GM23248 (cell line): ENCODE data around the gene PARG. TPM values are rescaled to one million over a fixed set of nuclear protein-coding genes. Genes with fewer than 3 reads are reported as not detected.
"Not testable (repeated sequence)": the region's sequence is repeated elsewhere in the genome, so short reads cannot be mapped to it uniquely, and the experiment has no call there.

Experiments
- DNase-seq: peaks from one replicate; pipeline ENCODE4 v3.0.0-alpha.2; 2015
- H2AFZ ChIP-seq: fragments of 200-600 bp; sonication (generic); 2 replicates; pipeline ENCODE4 v1.6.1; 2016; ENCODE audit warnings: antibody characterized with exemption
- H3F3A ChIP-seq: fragments of 200-600 bp; sonication (generic); 2 replicates; pipeline ENCODE4 v1.6.1; 2016; ENCODE audit warnings: mild to moderate bottlenecking, antibody characterized with exemption, mixed run types; ENCODE audit not compliant: insufficient read depth
- H3K27ac ChIP-seq: fragments of 200-600 bp; sonication (generic); 2 replicates; pipeline ENCODE4 v1.5.1; 2016; ENCODE audit warnings: mild to moderate bottlenecking
- H3K27me3 ChIP-seq: fragments of 200-600 bp; sonication (generic); replicated peaks from 2 replicates; pipeline ENCODE4 v1.6.1; 2016; ENCODE audit warnings: mild to moderate bottlenecking; ENCODE audit not compliant: insufficient read depth
- H3K36me3 ChIP-seq: fragments of 200-600 bp; sonication (generic); 2 replicates; pipeline ENCODE4 v1.6.1; 2016; ENCODE audit warnings: low read depth, mild to moderate bottlenecking
- H3K4me1 ChIP-seq: fragments of 200-600 bp; sonication (generic); 2 replicates; pipeline ENCODE4 v1.6.1; 2016; ENCODE audit warnings: mild to moderate bottlenecking; ENCODE audit not compliant: insufficient read depth
- H3K4me2 ChIP-seq: fragments of 200-600 bp; sonication (generic); one replicate; pipeline ENCODE4 v1.6.1; 2016; ENCODE audit warnings: mild to moderate bottlenecking; ENCODE audit not compliant: unreplicated experiment
- H3K4me3 ChIP-seq: fragments of 200-600 bp; sonication (generic); 2 replicates; pipeline ENCODE4 v1.5.1; 2016; ENCODE audit warnings: mild to moderate bottlenecking
- H3K79me2 ChIP-seq: fragments of 200-600 bp; sonication (generic); 2 replicates; pipeline ENCODE4 v1.6.1; 2016; ENCODE audit warnings: mild to moderate bottlenecking; ENCODE audit not compliant: insufficient read depth
- H3K9ac ChIP-seq: fragments of 200-600 bp; sonication (generic); 2 replicates; pipeline ENCODE4 v1.6.1; 2016; ENCODE audit warnings: mild to moderate bottlenecking
- H3K9me2 ChIP-seq: fragments of 200-600 bp; sonication (generic); 2 replicates; pipeline ENCODE4 v1.6.1; 2016; ENCODE audit warnings: mixed run types, mild to moderate bottlenecking, moderate library complexity; ENCODE audit not compliant: insufficient read depth
- H3K9me3 ChIP-seq: fragments of 200-600 bp; sonication (generic); one replicate; pipeline ENCODE4 v1.6.1; 2017; ENCODE audit warnings: low read depth
- H4K20me1 ChIP-seq: fragments of 200-600 bp; sonication (generic); 2 replicates; pipeline ENCODE4 v1.6.0; 2016; ENCODE audit not compliant: insufficient read depth
- WGBS, 2 experiments: methylation state at CpG; one replicate each; pipeline ENCODE4 v1.1.6; 2015 to 2017; ENCODE audit warnings: low lambda C conversion rate in 2 of 2, low coverage in 1 of 2; ENCODE audit errors: missing lambda C conversion rate in 2 of 2; 5-methylcytosine and 5-hydroxymethylcytosine counted together
- in situ Hi-C: fragments of 300-500 bp; cut with MboI; formaldehyde crosslinking; loops from 2 replicates; pipeline ENCODE4 v1.15.0; 2020
- polyA plus RNA-seq: library from polyadenylated mRNA; unstranded; fragments of >200 nt; fragmentation: Nextera tagmentation; extraction: Ambion mirVana; gene quantifications from 2 replicates; pipeline ENCODE4 v1.2.1, GENCODE V29; 2016
- total RNA-seq: library from RNA; depleted of rRNA; stranded (reverse); fragments of >200 nt; shearing (Covaris generic); gene quantifications from 2 replicates; pipeline ENCODE4 v1.2.3, GENCODE V29; 2014; rRNA removed

PARG gene
- 23.0 and 26.0 TPM in 2 replicates for total RNA-seq
- 15.0 and 16.5 TPM in 2 replicates for polyA plus RNA-seq

- H3F3A ChIP-seq, in situ Hi-C loops, H3K9me3 ChIP-seq, H3K27me3 ChIP-seq, H3K9me2 ChIP-seq, H3K36me3 ChIP-seq, H4K20me1 ChIP-seq: not testable (repeated sequence)
- H3K4me2 ChIP-seq = peak within 1 kb of the TSS; percentile 97
- H2AFZ ChIP-seq = peak within 1 kb of the TSS; percentile 84
- peak within 1 kb of the TSS; percentile 98 for H3K9ac ChIP-seq
- WGBS, 2 experiments = 1 to 2% methylated on average over 80 to 81 of the region's 81 CpGs
- DNase-seq = peak; percentile 93
- peaks cover 13% of the 10 kb centered on the region for H3K4me1 ChIP-seq
- peak within 1 kb of the TSS; percentile 59 for H3K27ac ChIP-seq
- H3K79me2 ChIP-seq = peaks cover 93% of the 10 kb centered on the region
- peak within 1 kb of the TSS; percentile 100 for H3K4me3 ChIP-seq
Observed at GRCh38 chr10:49941447-49942338, at the start of gene PARG, which contains the start of gene TIMM23B. Gene PARG (minus strand): TSS chr10:49942027. CDS start chr10:49941725, 302 bp downstream. Gene TIMM23B (plus strand): TSS chr10:49942053. CDS start chr10:49942195, 142 bp downstream.

GRCh38 chr10:49988376-49988775 lies 46.5 kb upstream of the PARG start, which contains the start of gene AGAP6:
Gene AGAP6 (plus strand): TSS chr10:49988406. CDS start chr10:49988716, 310 bp downstream.
- H3F3A ChIP-seq, in situ Hi-C loops, H3K27ac ChIP-seq, DNase-seq, H2AFZ ChIP-seq, H3K4me2 ChIP-seq, H3K4me1 ChIP-seq, H4K20me1 ChIP-seq, H3K9me3 ChIP-seq, H3K27me3 ChIP-seq, H3K9me2 ChIP-seq, H3K79me2 ChIP-seq, H3K36me3 ChIP-seq, H3K9ac ChIP-seq, H3K4me3 ChIP-seq: not testable (repeated sequence)
- 91 to 92% methylated on average over 9 to 17 of the region's 18 CpGs for WGBS, 2 experiments

- H4K20me1 ChIP-seq, H3F3A ChIP-seq, H3K4me1 ChIP-seq, H3K9me3 ChIP-seq, H3K9ac ChIP-seq, H3K27ac ChIP-seq, H3K79me2 ChIP-seq, H3K36me3 ChIP-seq, H3K4me3 ChIP-seq, in situ Hi-C loops, H2AFZ ChIP-seq, H3K27me3 ChIP-seq, H3K4me2 ChIP-seq, DNase-seq, H3K9me2 ChIP-seq: not testable (repeated sequence)
- WGBS, 2 experiments = 92 to 93% methylated on average over 3 of the region's 3 CpGs
Observed at GRCh38 chr10:49987207-49987606, 45.4 kb upstream of the PARG start.

- H3K36me3 ChIP-seq, in situ Hi-C loops, H3K9me2 ChIP-seq, H3K9me3 ChIP-seq, H3K4me1 ChIP-seq, H3K27ac ChIP-seq, H3K79me2 ChIP-seq, H3K9ac ChIP-seq, DNase-seq, H4K20me1 ChIP-seq, H2AFZ ChIP-seq, H3K4me2 ChIP-seq, H3K27me3 ChIP-seq, H3K4me3 ChIP-seq, H3F3A ChIP-seq: not testable (repeated sequence)
- 97 to 98% methylated on average over 3 of the region's 3 CpGs for WGBS, 2 experiments
Observed at GRCh38 chr10:49977756-49978155, 35.9 kb upstream of the PARG start.

GRCh38 chr10:49972094-49972493 lies 30.3 kb upstream of the PARG start:
- H3K27ac ChIP-seq, H3F3A ChIP-seq, H3K4me3 ChIP-seq, H3K9me2 ChIP-seq, DNase-seq, H2AFZ ChIP-seq, H3K4me1 ChIP-seq, H4K20me1 ChIP-seq, H3K9ac ChIP-seq, H3K9me3 ChIP-seq, H3K4me2 ChIP-seq, H3K27me3 ChIP-seq, H3K79me2 ChIP-seq, H3K36me3 ChIP-seq, in situ Hi-C loops: not testable (repeated sequence)
- WGBS, 2 experiments = 84 to 86% methylated on average over 3 of the region's 3 CpGs

GRCh38 chr10:49971466-49971865 lies 29.6 kb upstream of the PARG start:
- H3K79me2 ChIP-seq, H3K27me3 ChIP-seq, DNase-seq, H3K4me2 ChIP-seq, H3K36me3 ChIP-seq, in situ Hi-C loops, H3K27ac ChIP-seq, H3K4me3 ChIP-seq, H3K9me3 ChIP-seq, H3F3A ChIP-seq, H3K9me2 ChIP-seq, H4K20me1 ChIP-seq, H2AFZ ChIP-seq, H3K4me1 ChIP-seq, H3K9ac ChIP-seq: not testable (repeated sequence)
- WGBS, 2 experiments = 25 to 41% methylated on average over 2 of the region's 2 CpGs

- DNase-seq, H3K79me2 ChIP-seq, in situ Hi-C loops, H3F3A ChIP-seq, H3K9me2 ChIP-seq, H3K9ac ChIP-seq, H4K20me1 ChIP-seq, H3K36me3 ChIP-seq, H3K4me3 ChIP-seq, H3K27me3 ChIP-seq, H2AFZ ChIP-seq, H3K27ac ChIP-seq, H3K4me1 ChIP-seq, H3K4me2 ChIP-seq, H3K9me3 ChIP-seq: not testable (repeated sequence)
- 94 to 95% methylated on average over 13 to 26 of the region's 37 CpGs for WGBS, 2 experiments
Observed at GRCh38 chr10:49970331-49970857, 28.6 kb upstream of the PARG start.
